Measurements from ENCODE around the gene RBPJL. TPM values are rescaled to one million over a fixed set of nuclear protein-coding genes. Genes with fewer than 3 reads are reported as not detected.

RBPJL gene
- total RNA-seq = not detected in 2 replicates

- intact Hi-C loops (cut with micrococcal nuclease) = no loop called here
- Mint-ChIP-seq H3K36me3 (ENCODE audit: low read depth) (peaks cover 8% of the 10 kb centered on the region), H3K4me3 (no peak within 1 kb of the TSS), H3K27me3 (peaks cover 16% of the 10 kb centered on the region), H3K9me3 (no peaks in the 10 kb centered on the region), H3K27ac (no peak within 1 kb of the TSS), H3K4me1 (peaks cover 27% of the 10 kb centered on the region)
- DNase-seq = peak; percentile 86
These were observed at the start of gene RBPJL for GRCh38 chr20:45306431-45306982. Gene RBPJL, plus strand, starts transcription at chr20:45306840. Its CDS starts 83 bp downstream, at chr20:45306923.

- Mint-ChIP-seq H3K27me3 (peaks cover 23% of the 10 kb centered on the region), H3K36me3 (ENCODE audit: low read depth) (no peaks in the 10 kb centered on the region), H3K9me3 (no peaks in the 10 kb centered on the region), H3K27ac (no peak overlapping the region), H3K4me3 (no peak overlapping the region), H3K4me1 (peaks cover 7% of the 10 kb centered on the region)
- DNase-seq = no peak
- intact Hi-C loops (cut with micrococcal nuclease) = no loop called here
These were observed 49.5 kb upstream of the RBPJL start for GRCh38 chr20:45257161-45257560.

- peak; percentile 40 for DNase-seq
- Mint-ChIP-seq H3K9me3 (no peaks in the 10 kb centered on the region), H3K4me3 (no peak overlapping the region), H3K4me1 (peaks cover 7% of the 10 kb centered on the region), H3K36me3 (ENCODE audit: low read depth) (no peaks in the 10 kb centered on the region), H3K27me3 (peaks cover 25% of the 10 kb centered on the region), H3K27ac (no peak overlapping the region)
- intact Hi-C loops (cut with micrococcal nuclease) = no loop called here
These were observed 48.9 kb upstream of the RBPJL start for GRCh38 chr20:45257711-45258110.

GRCh38 chr20:45258259-45258658, 48.4 kb upstream of the RBPJL start:
- DNase-seq = no peak
- Mint-ChIP-seq H3K9me3 (no peaks in the 10 kb centered on the region), H3K36me3 (ENCODE audit: low read depth) (no peaks in the 10 kb centered on the region), H3K27me3 (peaks cover 28% of the 10 kb centered on the region), H3K4me1 (peaks cover 7% of the 10 kb centered on the region), H3K27ac (no peak overlapping the region), H3K4me3 (no peak overlapping the region)
- intact Hi-C loops (cut with micrococcal nuclease) = no loop called here

GRCh38 chr20:45258664-45259063, 48.0 kb upstream of the RBPJL start:
- no peak for DNase-seq
- H3K9me3 Mint-ChIP-seq = no peaks in the 10 kb centered on the region
- H3K27me3 Mint-ChIP-seq = peaks cover 31% of the 10 kb centered on the region
- no peak overlapping the region for H3K27ac Mint-ChIP-seq
- H3K4me3 Mint-ChIP-seq = no peak overlapping the region
- intact Hi-C loops (cut with micrococcal nuclease) = no loop called here
- H3K4me1 Mint-ChIP-seq = peaks cover 7% of the 10 kb centered on the region
- H3K36me3 Mint-ChIP-seq (ENCODE audit: low read depth) = no peaks in the 10 kb centered on the region

- DNase-seq = peak; percentile 18
- intact Hi-C loops (cut with micrococcal nuclease) = no loop called here
- no peaks in the 10 kb centered on the region for H3K36me3 Mint-ChIP-seq (ENCODE audit: low read depth)
- no peaks in the 10 kb centered on the region for H3K9me3 Mint-ChIP-seq
- peaks cover 48% of the 10 kb centered on the region for H3K27me3 Mint-ChIP-seq
- no peaks in the 10 kb centered on the region for H3K4me1 Mint-ChIP-seq
- H3K27ac Mint-ChIP-seq = no peak overlapping the region
- H3K4me3 Mint-ChIP-seq = no peak overlapping the region
These were observed 42.9 kb upstream of the RBPJL start for GRCh38 chr20:45263556-45264266.

GRCh38 chr20:45266977-45267376, 39.7 kb upstream of the RBPJL start:
- Mint-ChIP-seq H3K4me1 (no peaks in the 10 kb centered on the region), H3K9me3 (no peaks in the 10 kb centered on the region), H3K36me3 (ENCODE audit: low read depth) (no peaks in the 10 kb centered on the region), H3K4me3 (no peak overlapping the region), H3K27me3 (peaks cover 50% of the 10 kb centered on the region), H3K27ac (no peak overlapping the region)
- intact Hi-C loops (cut with micrococcal nuclease) = no loop called here
- no peak for DNase-seq

GRCh38 chr20:45268531-45268930, 38.1 kb upstream of the RBPJL start:
- no peak overlapping the region for H3K4me3 Mint-ChIP-seq
- DNase-seq = peak; percentile 41
- no peaks in the 10 kb centered on the region for H3K9me3 Mint-ChIP-seq
- H3K4me1 Mint-ChIP-seq = no peaks in the 10 kb centered on the region
- H3K27me3 Mint-ChIP-seq = peaks cover 49% of the 10 kb centered on the region
- no peak overlapping the region for H3K27ac Mint-ChIP-seq
- no peaks in the 10 kb centered on the region for H3K36me3 Mint-ChIP-seq (ENCODE audit: low read depth)
- intact Hi-C loops (cut with micrococcal nuclease) = no loop called here

GRCh38 chr20:45269056-45269455, 37.6 kb upstream of the RBPJL start:
- no peak for DNase-seq
- Mint-ChIP-seq H3K4me1 (no peaks in the 10 kb centered on the region), H3K9me3 (no peaks in the 10 kb centered on the region), H3K27me3 (peaks cover 54% of the 10 kb centered on the region), H3K4me3 (no peak overlapping the region), H3K36me3 (ENCODE audit: low read depth) (no peaks in the 10 kb centered on the region), H3K27ac (no peak overlapping the region)
- intact Hi-C loops (cut with micrococcal nuclease) = no loop called here

GRCh38 chr20:45269754-45270270, 36.8 kb upstream of the RBPJL start:
- Mint-ChIP-seq H3K27me3 (peaks cover 57% of the 10 kb centered on the region), H3K4me3 (no peak overlapping the region), H3K27ac (no peak overlapping the region), H3K4me1 (no peaks in the 10 kb centered on the region), H3K9me3 (no peaks in the 10 kb centered on the region), H3K36me3 (ENCODE audit: low read depth) (no peaks in the 10 kb centered on the region)
- intact Hi-C loops (cut with micrococcal nuclease) = no loop called here
- DNase-seq = no peak

- Mint-ChIP-seq H3K36me3 (ENCODE audit: low read depth) (no peaks in the 10 kb centered on the region), H3K27ac (no peak overlapping the region), H3K4me1 (no peaks in the 10 kb centered on the region), H3K27me3 (peaks cover 49% of the 10 kb centered on the region), H3K4me3 (no peak overlapping the region), H3K9me3 (no peaks in the 10 kb centered on the region)
- intact Hi-C loops (cut with micrococcal nuclease) = no loop called here
- DNase-seq = no peak
These were observed 31.3 kb upstream of the RBPJL start for GRCh38 chr20:45275338-45275737.

GRCh38 chr20:45279992-45280391, 26.6 kb upstream of the RBPJL start:
- no peak for DNase-seq
- Mint-ChIP-seq H3K4me1 (no peaks in the 10 kb centered on the region), H3K4me3 (no peak overlapping the region), H3K9me3 (no peaks in the 10 kb centered on the region), H3K27ac (no peak overlapping the region), H3K27me3 (peaks cover 30% of the 10 kb centered on the region), H3K36me3 (ENCODE audit: low read depth) (no peaks in the 10 kb centered on the region)
- intact Hi-C loops (cut with micrococcal nuclease) = no loop called here

GRCh38 chr20:45282700-45283550, 23.7 kb upstream of the RBPJL start:
- no peaks in the 10 kb centered on the region for H3K9me3 Mint-ChIP-seq
- H3K4me1 Mint-ChIP-seq = no peaks in the 10 kb centered on the region
- peaks cover 32% of the 10 kb centered on the region for H3K27me3 Mint-ChIP-seq
- intact Hi-C loops (cut with micrococcal nuclease) = no loop called here
- no peak for DNase-seq
- no peaks in the 10 kb centered on the region for H3K36me3 Mint-ChIP-seq (ENCODE audit: low read depth)
- H3K27ac Mint-ChIP-seq = no peak overlapping the region
- no peak overlapping the region for H3K4me3 Mint-ChIP-seq

GRCh38 chr20:45283551-45284057, 23.0 kb upstream of the RBPJL start:
- DNase-seq = no peak
- Mint-ChIP-seq H3K4me1 (no peaks in the 10 kb centered on the region), H3K27me3 (peaks cover 35% of the 10 kb centered on the region), H3K36me3 (ENCODE audit: low read depth) (no peaks in the 10 kb centered on the region), H3K9me3 (no peaks in the 10 kb centered on the region), H3K27ac (no peak overlapping the region), H3K4me3 (no peak overlapping the region)
- intact Hi-C loops (cut with micrococcal nuclease) = no loop called here
